Activated T-helper 1 cell treated with anti-CD3 and anti-CD28 coated beads, Interleukin-12 subunit alpha, Interleukin-12 subunit beta, Interleukin-2, Interleukin-4 antibody, amounts not matched to agents 30 ng/mL and 10 ng/mL and 1 ng/mL, durations not matched to agents 14 hours and 24 hours and 36 hours (primary cell): ENCODE data around the gene CABLES1. TPM values are rescaled to one million over a fixed set of nuclear protein-coding genes. Genes with fewer than 3 reads are reported as not detected.

Experiments
- DNase-seq: peaks from one replicate; pipeline ENCODE4 v3.0.0; 2021; ENCODE audit warnings: low spot score
- H3K27ac Mint-ChIP-seq: one replicate; pipeline ENCODE4 v1.8.0; 2021; ENCODE audit warnings: mild to moderate bottlenecking, mixed read lengths
- H3K27me3 Mint-ChIP-seq: one replicate; pipeline ENCODE4 v1.8.0; 2022; ENCODE audit warnings: mild to moderate bottlenecking, moderate library complexity, mixed read lengths; ENCODE audit not compliant: insufficient read depth
- H3K36me3 Mint-ChIP-seq: one replicate; pipeline ENCODE4 v1.8.0; 2021; ENCODE audit warnings: low read depth, mixed read lengths
- H3K4me1 Mint-ChIP-seq: one replicate; pipeline ENCODE4 v1.8.0; 2021; ENCODE audit warnings: low read depth, mixed read lengths
- H3K4me3 Mint-ChIP-seq: one replicate; pipeline ENCODE4 v1.8.0; 2021; ENCODE audit warnings: mild to moderate bottlenecking, moderate library complexity, mixed read lengths
- H3K9me3 Mint-ChIP-seq: one replicate; pipeline ENCODE4 v1.8.0; 2021; ENCODE audit warnings: mixed read lengths
- intact Hi-C: fragments of 100-400 bp; cut with micrococcal nuclease; formaldehyde crosslinking; loops from one replicate; pipeline ENCODE4 v1.15.1; 2024
- total RNA-seq: library from RNA; stranded (reverse); gene quantifications from 2 replicates; pipeline ENCODE4 v1.2.3, GENCODE V29; 2022

CABLES1 gene
- total RNA-seq, 1 donor from 2014 or later = 3.2 TPM

DNA sequence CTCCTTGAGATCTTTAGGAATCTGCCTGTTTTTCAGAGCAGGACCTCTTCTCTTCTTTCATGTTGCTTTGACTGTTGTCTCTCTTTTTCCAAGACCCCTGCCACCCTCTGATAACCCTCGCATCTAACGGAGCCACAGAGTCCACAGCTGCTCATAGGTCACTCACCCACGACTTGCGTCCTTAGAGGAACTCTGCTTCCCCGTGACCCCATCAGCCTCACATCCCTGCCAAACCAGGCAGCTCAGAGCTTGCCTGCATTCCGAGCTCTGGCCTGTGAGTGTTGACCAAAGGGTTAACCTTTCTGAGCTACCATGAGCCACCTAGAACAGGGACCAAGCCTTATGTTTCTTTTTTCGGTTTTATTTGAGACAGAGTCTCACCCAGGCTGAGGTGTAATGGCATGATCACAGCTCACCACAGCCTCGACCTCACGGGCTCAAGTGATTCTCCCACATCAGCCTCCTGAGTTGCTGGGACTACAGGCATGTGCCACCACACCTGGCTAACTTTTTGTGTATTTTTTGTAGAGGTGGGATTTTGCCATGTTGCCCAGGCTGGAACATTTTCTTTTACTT is 36.4 kb downstream of the CABLES1 start:
- Mint-ChIP-seq H3K9me3 (no peaks in the 10 kb centered on the region), H3K36me3 (no peaks in the 10 kb centered on the region), H3K27me3 (peaks cover 10% of the 10 kb centered on the region), H3K4me1 (no peaks in the 10 kb centered on the region), H3K27ac (no peak overlapping the region), H3K4me3 (no peak overlapping the region)
- intact Hi-C loops = no loop called here
- DNase-seq = no peak

DNA sequence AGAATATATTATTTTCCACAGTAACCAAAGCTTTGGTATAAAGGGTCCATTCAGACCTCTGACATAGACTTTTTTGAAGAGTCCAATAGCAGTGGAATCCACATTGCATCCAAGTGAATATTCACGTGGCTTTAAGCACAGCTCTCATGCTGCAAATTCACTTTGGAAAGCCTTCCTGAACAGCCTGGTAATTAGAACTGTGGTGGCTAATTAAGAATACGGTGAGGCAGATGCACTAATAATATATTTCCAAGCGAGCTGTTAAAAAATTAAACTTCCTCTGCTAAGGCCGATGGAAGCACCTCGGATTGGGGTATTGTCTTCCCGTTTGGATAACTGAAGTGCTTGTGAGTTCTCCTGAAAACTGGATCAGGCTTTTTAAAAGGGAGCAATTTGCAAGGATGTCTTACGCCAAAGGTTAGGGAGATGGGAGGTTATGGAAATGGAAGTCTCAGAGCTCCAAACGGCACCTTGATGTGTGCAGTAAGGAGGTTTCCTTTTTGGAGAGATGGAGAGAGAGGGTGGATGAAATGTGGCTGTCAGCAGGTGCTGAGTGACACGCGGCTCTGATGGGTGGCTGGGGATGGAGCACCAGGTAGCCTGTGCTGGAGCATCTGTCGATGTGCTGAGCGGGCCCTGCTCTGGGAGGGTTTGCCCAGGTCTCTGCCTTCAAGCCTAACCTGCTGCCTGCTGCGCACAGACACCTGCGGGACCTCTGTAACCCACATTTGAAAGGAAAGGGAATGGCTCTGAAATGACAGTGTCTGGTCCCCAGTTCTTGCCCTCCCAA is 37.5 kb downstream of the CABLES1 start:
- Mint-ChIP-seq H3K36me3 (no peaks in the 10 kb centered on the region), H3K27me3 (peaks cover 10% of the 10 kb centered on the region), H3K4me3 (no peak overlapping the region), H3K9me3 (no peaks in the 10 kb centered on the region), H3K4me1 (no peaks in the 10 kb centered on the region), H3K27ac (no peak overlapping the region)
- DNase-seq = no peak
- intact Hi-C loops = no loop called here

DNA sequence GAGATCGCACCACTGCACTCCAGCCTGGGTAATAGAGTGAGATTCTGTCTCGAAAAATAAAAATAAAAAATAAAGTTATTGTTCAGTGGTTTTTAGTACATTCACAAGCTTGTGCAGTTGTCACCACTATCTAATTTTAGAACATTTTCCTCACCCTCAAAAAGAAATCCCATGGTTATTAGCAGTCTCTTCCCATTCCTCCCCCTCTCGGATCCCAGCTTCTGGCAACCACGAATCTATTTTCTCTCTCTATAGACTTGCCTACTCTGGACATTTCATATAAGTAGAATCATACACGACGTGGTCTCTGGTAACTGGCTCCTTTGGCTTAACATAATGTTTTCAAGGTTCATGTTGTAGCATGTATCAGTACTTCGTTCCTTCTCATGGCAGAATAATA is 38.6 kb downstream of the CABLES1 start:
- H3K4me1 Mint-ChIP-seq = no peaks in the 10 kb centered on the region
- intact Hi-C loops = no loop called here
- H3K4me3 Mint-ChIP-seq = no peak overlapping the region

DNA sequence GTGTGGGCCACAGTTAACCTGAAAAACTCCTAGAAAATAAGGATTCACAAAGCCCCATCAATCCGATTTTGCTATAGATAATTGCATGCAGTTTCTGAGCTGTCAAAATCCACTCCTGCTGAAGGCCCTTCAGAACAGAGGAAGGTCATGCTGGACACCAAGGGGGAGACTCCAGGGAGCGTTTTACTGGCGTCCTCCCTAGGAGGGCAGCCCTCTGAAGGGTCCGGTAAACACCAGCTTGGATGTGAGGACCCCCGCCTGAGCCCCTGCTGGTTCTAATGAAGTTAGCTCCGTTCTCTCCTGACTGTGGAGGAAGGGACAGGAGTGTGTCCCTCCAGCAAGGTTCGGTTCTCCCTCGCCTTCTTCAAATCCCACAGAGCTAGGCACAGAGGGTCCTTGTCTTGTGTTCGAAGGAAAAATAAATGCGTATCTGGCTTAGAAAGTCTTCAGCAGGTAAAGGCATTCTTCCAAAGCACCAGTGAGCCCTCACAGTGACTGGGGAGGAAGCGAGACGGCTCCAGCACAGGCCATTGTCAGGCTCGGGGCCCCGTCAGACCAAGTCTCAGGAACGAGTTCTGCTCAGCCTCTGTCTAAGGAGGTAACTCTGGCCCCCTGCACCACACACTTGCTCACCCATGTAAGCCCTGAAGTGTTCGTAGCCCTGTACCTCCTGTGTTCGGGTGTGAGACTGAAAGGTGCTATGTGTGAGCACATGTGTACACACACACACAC is 41.6 kb downstream of the CABLES1 start:
- no peak for DNase-seq
- Mint-ChIP-seq H3K4me3 (no peak overlapping the region), H3K9me3 (no peaks in the 10 kb centered on the region), H3K27me3 (peaks cover 5% of the 10 kb centered on the region), H3K27ac (no peak overlapping the region), H3K4me1 (peaks cover 8% of the 10 kb centered on the region), H3K36me3 (no peaks in the 10 kb centered on the region)
- intact Hi-C loops = no loop called here

More for the DNA sequence above, 38.6 kb downstream of the CABLES1 start:
- no peak for DNase-seq
- Mint-ChIP-seq H3K9me3 (no peaks in the 10 kb centered on the region), H3K27me3 (peaks cover 6% of the 10 kb centered on the region), H3K36me3 (no peaks in the 10 kb centered on the region), H3K27ac (no peak overlapping the region)

DNA sequence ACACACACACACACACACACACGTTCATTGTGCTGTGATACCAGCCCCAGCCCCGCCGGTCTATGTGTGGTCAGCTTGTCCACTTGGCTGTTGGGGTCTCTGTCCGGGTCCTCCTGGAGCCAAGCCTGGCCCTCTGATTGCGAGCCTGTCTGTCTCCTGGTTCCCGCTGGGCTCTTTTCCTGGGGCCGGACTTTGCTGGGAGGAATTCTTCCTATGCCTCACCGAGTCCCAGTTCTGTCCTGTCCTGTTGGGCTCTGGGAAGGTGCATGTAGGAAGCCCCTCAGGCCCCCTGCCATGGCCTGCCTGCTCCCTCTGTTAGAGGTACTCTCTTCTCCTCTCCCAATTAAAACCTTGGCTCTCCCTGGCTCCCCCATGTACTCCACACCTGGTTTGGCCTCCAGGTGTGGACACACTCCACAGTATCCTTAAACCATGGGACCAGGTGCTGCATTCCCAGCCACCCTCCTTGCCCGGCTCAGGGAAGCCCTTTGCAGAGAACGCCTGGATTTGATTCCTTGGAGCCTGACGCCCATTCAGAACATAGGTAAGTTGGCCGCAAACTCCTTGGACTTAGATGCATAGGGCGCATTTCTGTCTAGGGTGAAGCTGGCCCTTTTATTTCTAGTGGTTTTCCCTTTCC is 42.3 kb downstream of the CABLES1 start:
- intact Hi-C loops = no loop called here
- H3K27me3 Mint-ChIP-seq = peaks cover 2% of the 10 kb centered on the region
- no peak overlapping the region for H3K4me3 Mint-ChIP-seq
- peaks cover 8% of the 10 kb centered on the region for H3K4me1 Mint-ChIP-seq
- no peak for DNase-seq
- H3K9me3 Mint-ChIP-seq = no peaks in the 10 kb centered on the region
- H3K36me3 Mint-ChIP-seq = no peaks in the 10 kb centered on the region
- no peak overlapping the region for H3K27ac Mint-ChIP-seq

DNA sequence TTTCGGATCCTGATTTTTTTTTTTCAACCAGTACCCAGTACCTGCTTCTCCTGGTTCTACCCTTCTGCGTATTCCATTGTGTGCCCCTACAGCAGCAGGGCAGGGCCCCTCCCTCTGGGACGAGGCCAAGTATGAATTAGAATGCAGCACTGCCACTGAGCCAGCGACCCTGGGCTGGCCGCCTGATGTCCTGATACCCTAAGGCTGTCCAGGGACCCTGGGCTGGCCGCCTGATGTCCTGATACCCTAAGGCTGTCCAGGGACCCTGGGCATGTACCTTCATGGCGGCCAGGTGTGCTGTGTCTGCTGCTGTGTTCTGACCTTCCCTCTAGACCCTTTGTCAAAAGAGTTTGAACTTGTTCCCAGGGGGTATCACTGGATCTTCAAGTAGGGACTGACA is 42.9 kb downstream of the CABLES1 start:
- H3K9me3 Mint-ChIP-seq = no peaks in the 10 kb centered on the region
- DNase-seq = no peak
- peaks cover 8% of the 10 kb centered on the region for H3K4me1 Mint-ChIP-seq
- intact Hi-C loops = no loop called here
- no peak overlapping the region for H3K4me3 Mint-ChIP-seq
- H3K36me3 Mint-ChIP-seq = no peaks in the 10 kb centered on the region
- H3K27me3 Mint-ChIP-seq = peaks cover 2% of the 10 kb centered on the region
- H3K27ac Mint-ChIP-seq = no peak overlapping the region

DNA sequence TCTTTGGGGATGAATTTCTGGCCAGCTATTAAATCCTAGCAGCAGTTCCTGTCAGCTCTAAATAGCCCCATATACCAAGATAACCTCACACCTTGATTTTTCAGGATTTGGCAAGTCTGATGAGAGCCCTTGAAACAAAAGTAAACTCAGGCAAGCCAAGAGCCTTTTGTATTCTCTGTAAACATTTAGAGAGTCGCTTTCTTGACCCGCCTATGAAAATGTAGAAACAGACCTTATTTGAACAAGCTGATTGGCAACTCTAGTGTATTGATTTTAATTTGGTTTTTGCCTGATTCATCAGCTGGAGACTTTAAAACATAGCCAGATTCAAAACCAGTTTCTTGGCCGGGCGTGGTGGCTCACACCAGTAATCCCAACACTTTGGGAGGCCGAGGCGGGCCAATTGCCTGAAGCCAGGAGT is 43.4 kb downstream of the CABLES1 start:
- no peak for DNase-seq
- peaks cover 8% of the 10 kb centered on the region for H3K4me1 Mint-ChIP-seq
- no peak overlapping the region for H3K4me3 Mint-ChIP-seq
- H3K9me3 Mint-ChIP-seq = no peaks in the 10 kb centered on the region
- no peak overlapping the region for H3K27ac Mint-ChIP-seq
- H3K36me3 Mint-ChIP-seq = no peaks in the 10 kb centered on the region
- intact Hi-C loops = no loop called here
- H3K27me3 Mint-ChIP-seq = peaks cover 2% of the 10 kb centered on the region

DNA sequence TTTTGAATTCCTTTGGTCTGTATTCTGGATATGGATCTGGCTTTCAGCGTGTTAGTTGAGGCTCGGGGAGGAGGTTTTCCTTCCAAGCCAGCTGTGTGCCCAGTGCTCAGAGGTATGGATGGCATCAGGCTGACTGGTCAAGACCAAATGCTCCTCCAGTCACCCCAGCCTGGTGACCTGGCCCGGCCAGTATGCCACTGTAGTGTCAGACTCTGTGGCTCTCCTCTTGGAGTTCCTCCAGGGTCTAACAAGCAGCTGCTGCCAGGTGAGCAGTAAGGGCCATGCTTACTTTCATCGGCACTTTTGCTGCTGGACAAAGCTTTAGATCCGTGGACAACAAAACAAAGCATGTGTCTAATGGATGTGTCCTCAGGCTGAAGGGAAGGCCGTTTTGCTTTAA is 44.1 kb downstream of the CABLES1 start:
- DNase-seq = no peak
- H3K4me1 Mint-ChIP-seq = peaks cover 8% of the 10 kb centered on the region
- no peak overlapping the region for H3K4me3 Mint-ChIP-seq
- H3K27ac Mint-ChIP-seq = no peak overlapping the region
- no peaks in the 10 kb centered on the region for H3K9me3 Mint-ChIP-seq
- intact Hi-C loops = no loop called here
- no peaks in the 10 kb centered on the region for H3K27me3 Mint-ChIP-seq
- no peaks in the 10 kb centered on the region for H3K36me3 Mint-ChIP-seq

DNA sequence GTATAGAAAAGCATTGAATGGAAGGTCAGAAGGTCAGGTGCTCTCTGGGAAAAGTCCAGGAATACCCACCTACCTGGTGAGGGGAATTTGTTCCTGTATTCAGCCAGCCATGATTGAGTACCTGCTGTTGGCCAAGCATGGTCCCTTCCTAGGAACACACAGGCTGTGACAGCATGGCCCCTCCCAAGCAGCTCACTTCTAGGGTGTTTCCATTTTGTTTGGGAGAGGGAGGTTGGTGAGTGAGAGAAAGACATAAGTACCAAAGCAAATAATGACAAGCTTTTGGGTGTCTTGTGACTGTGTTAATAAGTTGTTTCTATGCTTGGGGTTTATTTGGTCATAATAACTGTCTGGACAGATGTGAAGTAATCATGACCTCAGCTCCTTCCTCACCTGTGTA is 46.3 kb downstream of the CABLES1 start:
- DNase-seq = no peak
- Mint-ChIP-seq H3K9me3 (no peaks in the 10 kb centered on the region), H3K4me3 (no peak overlapping the region), H3K27me3 (no peaks in the 10 kb centered on the region), H3K27ac (no peak overlapping the region), H3K4me1 (peaks cover 8% of the 10 kb centered on the region), H3K36me3 (no peaks in the 10 kb centered on the region)
- intact Hi-C loops = no loop called here

DNA sequence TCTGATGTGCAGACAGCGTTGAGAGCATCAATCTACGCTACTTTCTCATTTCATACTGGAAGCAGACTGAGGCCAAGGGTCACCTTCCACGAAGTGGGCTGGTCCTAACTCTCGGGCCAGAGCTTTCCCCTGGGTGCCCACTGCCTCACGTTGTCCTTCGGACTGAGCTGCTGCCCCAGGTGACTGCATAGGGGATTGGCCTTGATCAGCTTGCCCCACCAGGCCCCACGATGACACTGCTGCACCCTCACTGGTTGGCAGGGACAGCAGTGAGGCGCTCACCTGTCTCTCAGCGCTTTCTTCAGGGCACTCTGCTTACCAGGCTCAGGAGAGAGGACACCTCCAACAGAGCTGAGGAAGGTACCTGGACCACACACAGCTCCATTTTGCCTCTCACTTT is 47.3 kb downstream of the CABLES1 start:
- Mint-ChIP-seq H3K9me3 (no peaks in the 10 kb centered on the region), H3K36me3 (no peaks in the 10 kb centered on the region), H3K27ac (no peak overlapping the region), H3K4me3 (no peak overlapping the region), H3K27me3 (no peaks in the 10 kb centered on the region), H3K4me1 (peaks cover 8% of the 10 kb centered on the region)
- intact Hi-C loops = no loop called here
- DNase-seq = no peak

DNA sequence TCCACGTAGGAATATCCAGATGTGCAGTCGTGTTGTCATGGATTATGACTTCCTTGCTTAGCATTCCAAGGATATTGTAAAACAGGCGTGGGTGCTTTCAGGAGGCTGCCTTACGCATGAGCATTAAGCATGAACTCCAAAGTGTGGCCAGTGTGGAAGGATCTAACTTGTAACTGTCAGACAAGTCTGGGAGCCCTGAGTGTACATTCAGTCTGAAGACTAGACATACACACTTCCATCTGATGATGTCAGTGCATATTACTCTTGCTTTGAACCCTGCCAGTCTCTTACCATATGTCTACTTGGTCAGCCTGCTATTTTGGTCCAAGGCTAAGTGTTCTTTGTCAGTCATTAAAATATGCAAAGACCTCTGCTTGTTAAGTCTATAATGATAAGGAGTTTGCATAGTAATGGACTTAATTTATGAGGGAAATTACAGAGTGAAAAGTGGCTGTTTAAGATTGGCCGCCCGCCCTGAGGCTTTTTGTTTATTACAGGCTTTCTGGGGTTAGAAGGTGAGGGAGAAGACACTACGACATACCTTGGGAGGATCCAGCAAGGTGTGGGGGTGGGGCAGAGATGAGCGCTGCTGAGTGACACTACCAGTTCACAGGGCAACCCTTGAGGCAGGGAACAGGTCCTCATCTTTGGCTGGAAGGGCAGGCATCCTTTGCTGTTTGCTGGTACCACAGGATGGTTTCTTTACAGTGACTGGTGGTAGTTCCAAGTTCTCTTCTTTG is 48.3 kb downstream of the CABLES1 start:
- no peak overlapping the region for H3K27ac Mint-ChIP-seq
- no peaks in the 10 kb centered on the region for H3K36me3 Mint-ChIP-seq
- H3K4me1 Mint-ChIP-seq = peaks cover 8% of the 10 kb centered on the region
- peaks cover under 1% of the 10 kb centered on the region for H3K27me3 Mint-ChIP-seq
- intact Hi-C loops = no loop called here
- H3K4me3 Mint-ChIP-seq = no peak overlapping the region
- H3K9me3 Mint-ChIP-seq = no peaks in the 10 kb centered on the region
- no peak for DNase-seq

DNA sequence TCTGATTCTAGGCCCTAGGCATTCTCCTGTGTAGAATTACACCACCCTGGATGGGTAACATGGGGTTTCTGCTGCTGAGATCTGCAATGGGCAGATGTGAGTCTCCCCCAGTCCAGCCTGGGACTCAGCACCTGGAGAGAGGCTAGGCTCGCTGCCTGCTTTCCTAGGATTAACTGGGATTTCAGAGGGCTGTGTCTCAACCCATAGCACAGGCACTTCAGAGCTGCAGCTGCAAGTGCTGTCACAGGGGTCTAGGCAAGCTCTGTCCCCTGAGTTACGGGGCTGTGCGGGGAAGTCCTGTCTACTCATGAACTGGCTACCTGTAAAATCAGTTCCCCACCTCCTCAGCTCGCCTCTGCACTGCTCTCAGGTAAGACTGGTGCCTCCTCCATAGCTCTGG is 51.5 kb downstream of the CABLES1 start:
- H3K36me3 Mint-ChIP-seq = no peaks in the 10 kb centered on the region
- no peak for DNase-seq
- H3K4me1 Mint-ChIP-seq = peaks cover 2% of the 10 kb centered on the region
- no peaks in the 10 kb centered on the region for H3K9me3 Mint-ChIP-seq
- no peak overlapping the region for H3K27ac Mint-ChIP-seq
- no peak overlapping the region for H3K4me3 Mint-ChIP-seq
- H3K27me3 Mint-ChIP-seq = peaks cover 2% of the 10 kb centered on the region
- intact Hi-C loops = no loop called here
